C4-2B (cell line): ENCODE data around the gene SLC6A8.

ENCODE experiments used
- CTCF ChIP-seq: fragments of 450-650 bp; conservative IDR thresholded peaks from 2 replicates; pipeline ENCODE4 v1.5.1; 2017; ENCODE audit warnings: mild to moderate bottlenecking
- ZFX ChIP-seq: fragments of 450-650 bp; IDR thresholded peaks from 2 replicates; pipeline ENCODE4 v1.6.1; 2017

GRCh38 chrX:153700967-153701366, 13.2 kb downstream of the SLC6A8 start:
- TF ChIP-seq CTCF: no peak
- TF ChIP-seq ZFX: no peak
